ENCODE results near the gene ATRNL1.
"Not testable (repeated sequence)": the region's sequence is repeated elsewhere in the genome, so short reads cannot be mapped to it uniquely, and the experiment has no call there.

The ATRNL1 gene

GRCh38 chr10:115084277-115084850 is 8.8 kb upstream of the ATRNL1 start:
- in situ Hi-C loops (cut with MboI; ENCODE audit: low sequenced_read_pairs): no loop called here

- in situ Hi-C loops (cut with MboI; ENCODE audit: low sequenced_read_pairs): no loop called here
Measured at GRCh38 chr10:115091161-115091560, 2.0 kb upstream of the ATRNL1 start.

GRCh38 chr10:115092258-115092554 is 959 bp upstream of the ATRNL1 start:
- in situ Hi-C loops (cut with MboI; ENCODE audit: low sequenced_read_pairs): no loop called here

- in situ Hi-C loops (cut with MboI; ENCODE audit: low sequenced_read_pairs): no loop called here
Measured at GRCh38 chr10:115092555-115093285, 445 bp upstream of the ATRNL1 start.

DNA sequence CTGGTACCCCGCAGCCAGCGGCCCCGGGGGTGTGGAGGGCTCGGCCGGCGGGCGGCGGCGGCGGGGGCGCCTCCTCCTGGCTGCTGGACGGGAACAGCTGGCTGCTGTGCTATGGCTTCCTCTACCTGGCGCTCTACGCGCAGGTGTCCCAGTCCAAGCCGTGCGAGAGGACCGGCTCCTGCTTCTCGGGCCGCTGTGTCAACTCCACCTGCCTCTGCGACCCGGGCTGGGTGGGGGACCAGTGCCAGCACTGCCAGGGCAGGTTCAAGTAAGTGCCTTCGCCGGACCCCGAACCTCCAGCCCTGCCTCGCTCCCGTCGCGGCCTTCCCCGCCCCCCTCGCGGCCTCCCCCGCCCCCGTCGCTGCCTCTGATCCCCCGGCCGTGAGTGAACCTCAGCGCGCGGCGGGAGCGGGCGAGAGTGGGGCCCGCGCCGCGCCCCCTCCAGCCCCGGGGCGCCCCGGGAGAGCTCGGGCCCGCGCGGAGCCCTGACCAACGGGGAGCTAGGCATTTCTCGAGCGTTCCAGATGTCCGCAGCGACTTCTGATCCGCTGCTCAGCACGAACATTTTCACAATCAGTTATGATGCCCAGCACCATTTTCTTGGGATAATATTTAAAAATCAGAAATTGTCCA is 727 bp downstream of the ATRNL1 start:
- in situ Hi-C loops (cut with MboI; ENCODE audit: low sequenced_read_pairs): no loop called here

- in situ Hi-C loops (cut with MboI; ENCODE audit: low sequenced_read_pairs): no loop called here
Measured at GRCh38 chr10:115094416-115095140, 1.4 kb downstream of the ATRNL1 start.

GRCh38 chr10:115095758-115096157 is 2.6 kb downstream of the ATRNL1 start:
- in situ Hi-C loops (cut with MboI; ENCODE audit: low sequenced_read_pairs): no loop called here

- in situ Hi-C loops (cut with MboI; ENCODE audit: low sequenced_read_pairs): no loop called here
Measured at GRCh38 chr10:115103700-115104099, 10.5 kb downstream of the ATRNL1 start.

GRCh38 chr10:115105411-115105810 is 12.2 kb downstream of the ATRNL1 start:
- in situ Hi-C loops (cut with MboI; ENCODE audit: low sequenced_read_pairs): not testable (repeated sequence)

- in situ Hi-C loops (cut with MboI; ENCODE audit: low sequenced_read_pairs): no loop called here
Measured at GRCh38 chr10:115107830-115108229, 14.7 kb downstream of the ATRNL1 start.

- in situ Hi-C loops (cut with MboI; ENCODE audit: low sequenced_read_pairs): no loop called here
Measured at GRCh38 chr10:115117301-115117700, 24.1 kb downstream of the ATRNL1 start.

DNA sequence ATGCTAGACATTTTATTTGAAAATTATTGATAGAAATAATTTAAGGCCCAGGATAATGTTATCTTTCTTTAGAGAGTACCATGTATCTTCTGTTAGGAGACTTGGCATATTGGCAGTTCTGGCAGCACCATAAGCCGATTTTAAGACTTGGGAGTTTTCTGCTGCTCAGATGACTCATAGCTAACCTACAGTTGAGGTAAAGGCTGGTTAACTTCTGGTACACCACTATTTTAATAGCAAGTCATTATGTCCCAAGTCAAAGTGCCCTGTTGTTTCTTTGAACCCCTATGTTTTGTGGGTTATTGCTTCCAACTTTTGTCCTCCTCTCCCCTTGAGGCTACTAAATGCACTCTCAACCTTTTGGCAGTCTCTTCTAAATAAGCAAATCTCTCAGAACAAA is 25.2 kb downstream of the ATRNL1 start:
- in situ Hi-C loops (cut with MboI; ENCODE audit: low sequenced_read_pairs): no loop called here

- in situ Hi-C loops (cut with MboI; ENCODE audit: low sequenced_read_pairs): loop anchor here (25.0 kb wide), 1 partner anchor 287 kb away; no protein-coding TSS in a partner anchor
Measured at GRCh38 chr10:115125505-115125904, 32.3 kb downstream of the ATRNL1 start.

DNA sequence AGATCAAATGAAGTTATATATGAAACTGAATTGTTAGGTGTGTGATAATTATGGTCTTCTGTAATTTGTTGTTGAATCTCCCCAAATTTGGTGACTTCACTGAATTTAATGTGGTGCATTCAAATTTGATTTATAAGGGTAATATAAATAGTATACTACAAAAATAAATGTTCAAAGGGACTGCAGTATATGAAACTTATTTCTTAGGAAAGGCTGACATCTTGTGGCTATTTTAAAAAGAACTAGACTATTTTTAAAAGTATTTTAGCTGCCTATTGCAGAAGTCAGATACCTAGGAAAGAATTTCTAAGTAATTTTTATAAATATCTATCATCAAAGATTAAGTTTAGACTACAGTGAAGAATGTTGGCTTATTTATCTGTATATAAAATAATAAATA is 36.6 kb downstream of the ATRNL1 start:
- in situ Hi-C loops (cut with MboI; ENCODE audit: low sequenced_read_pairs): loop anchor here (10.0 to 25.0 kb wide), 2 partner anchors 245 to 283 kb away; no protein-coding TSS in a partner anchor

DNA sequence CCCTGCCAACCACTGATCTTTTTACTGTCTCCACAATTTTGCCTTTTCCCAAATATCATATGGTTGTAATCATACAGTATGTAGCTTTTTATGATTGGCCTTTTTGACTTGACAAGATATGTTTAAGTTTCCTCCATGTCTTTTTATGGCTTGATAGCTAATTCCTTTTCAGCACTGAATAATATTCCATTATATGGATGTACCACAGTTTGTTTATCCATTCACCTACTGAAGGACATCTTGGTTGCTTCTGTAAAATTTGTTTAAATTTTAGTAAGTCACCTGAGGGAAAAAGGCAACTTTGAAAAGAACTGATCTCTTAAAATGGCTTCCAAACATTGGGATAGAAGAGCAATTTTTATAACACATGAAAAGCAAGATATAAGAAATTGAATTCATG is 43.5 kb downstream of the ATRNL1 start:
- in situ Hi-C loops (cut with MboI; ENCODE audit: low sequenced_read_pairs): loop anchor here (10.0 to 25.0 kb wide), 2 partner anchors 252 to 276 kb away; no protein-coding TSS in a partner anchor

DNA sequence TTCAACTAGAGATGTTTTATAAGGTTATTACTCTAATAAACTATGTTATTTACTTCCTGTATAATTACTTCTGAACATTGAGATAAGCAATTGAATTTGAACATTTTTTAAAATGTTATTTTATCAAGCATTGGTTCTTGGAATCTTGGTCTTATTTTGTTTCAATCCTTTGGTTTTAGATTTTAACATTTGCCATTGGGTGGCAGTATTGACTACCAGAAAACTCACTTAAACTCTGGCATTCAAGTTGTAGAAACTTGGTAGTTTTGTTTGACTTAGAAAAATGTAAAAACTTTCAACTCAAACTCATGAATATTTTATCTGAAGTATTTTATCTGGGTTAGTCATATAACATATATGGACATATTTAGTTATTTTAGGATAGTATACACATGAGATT is 48.1 kb downstream of the ATRNL1 start:
- in situ Hi-C loops (cut with MboI; ENCODE audit: low sequenced_read_pairs): loop anchor here (25.0 kb wide), 1 partner anchor 271 kb away; no protein-coding TSS in a partner anchor

DNA sequence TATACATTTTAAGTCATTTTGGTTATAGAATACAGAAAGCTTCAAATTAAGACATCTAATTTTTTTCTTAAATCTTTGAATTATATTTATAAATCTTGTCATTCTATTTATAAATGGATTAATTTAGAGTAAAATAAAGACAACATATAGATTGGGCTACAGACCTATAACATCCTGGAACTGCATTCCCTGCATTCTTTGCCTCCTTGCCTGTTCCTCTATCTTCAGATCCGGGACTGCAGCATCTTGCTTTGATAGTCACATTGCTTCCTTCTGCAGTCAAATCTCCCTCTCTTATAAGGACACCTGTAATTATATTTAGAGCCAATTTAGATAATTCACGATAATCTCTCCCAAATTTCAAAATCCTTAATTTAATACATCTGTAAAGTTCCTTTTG is 64.2 kb downstream of the ATRNL1 start:
- in situ Hi-C loops (cut with MboI; ENCODE audit: low sequenced_read_pairs): no loop called here

DNA sequence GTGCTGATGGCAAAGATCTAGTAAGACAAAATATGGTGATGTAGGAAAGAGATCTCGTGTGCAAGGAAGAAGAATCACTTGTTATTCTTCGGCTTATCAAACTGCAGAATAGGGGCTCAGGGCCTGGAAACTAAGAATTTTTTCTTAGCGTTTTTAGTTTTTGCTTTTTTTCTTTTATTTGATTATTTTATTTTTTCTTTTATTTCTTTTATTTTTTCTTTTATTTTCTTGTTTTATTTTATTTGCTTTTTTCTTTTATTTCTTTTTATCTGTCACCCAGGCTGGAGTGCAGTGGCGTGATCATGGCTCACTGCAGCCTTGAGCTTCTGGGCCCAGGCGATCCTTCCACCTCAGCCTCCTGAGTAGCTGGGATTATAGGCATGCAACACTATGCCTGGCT is 70.0 kb downstream of the ATRNL1 start:
- in situ Hi-C loops (cut with MboI; ENCODE audit: low sequenced_read_pairs): no loop called here

DNA sequence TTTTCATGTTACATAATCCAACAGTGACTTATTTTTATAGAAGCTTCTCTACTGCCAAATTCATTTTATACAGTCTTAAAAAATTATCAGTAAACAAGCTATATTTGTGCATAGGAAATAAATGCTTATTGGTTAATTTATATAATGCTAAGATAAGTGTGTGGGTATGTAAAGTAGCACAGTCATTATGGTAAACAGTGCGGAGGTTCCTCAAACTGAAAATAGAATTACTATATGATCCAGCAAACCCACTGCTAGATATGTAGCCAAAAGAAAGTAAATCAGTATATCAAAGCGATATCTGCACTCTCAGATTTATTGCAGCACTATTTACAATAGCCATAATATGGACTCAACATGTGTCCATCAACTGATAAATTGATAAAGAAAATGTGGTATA is 71.1 kb downstream of the ATRNL1 start:
- in situ Hi-C loops (cut with MboI; ENCODE audit: low sequenced_read_pairs): no loop called here

GRCh38 chr10:115167751-115168150 is 74.6 kb downstream of the ATRNL1 start:
- in situ Hi-C loops (cut with MboI; ENCODE audit: low sequenced_read_pairs): no loop called here

- in situ Hi-C loops (cut with MboI; ENCODE audit: low sequenced_read_pairs): no loop called here
Measured at GRCh38 chr10:115171392-115171960, 78.3 kb downstream of the ATRNL1 start.
